Measurements from ENCODE around the gene RSPH6A. TPM values are rescaled to one million over a fixed set of nuclear protein-coding genes. Genes with fewer than 3 reads are reported as not detected.
A peak's percentile ranks its signal among the peaks of the same experiment; 100 is the strongest.

RSPH6A gene
- total RNA-seq, 6 donors from 2014 or later: 0.15 to 5.2 (median 0.32) TPM; not detected in 2

DNA sequence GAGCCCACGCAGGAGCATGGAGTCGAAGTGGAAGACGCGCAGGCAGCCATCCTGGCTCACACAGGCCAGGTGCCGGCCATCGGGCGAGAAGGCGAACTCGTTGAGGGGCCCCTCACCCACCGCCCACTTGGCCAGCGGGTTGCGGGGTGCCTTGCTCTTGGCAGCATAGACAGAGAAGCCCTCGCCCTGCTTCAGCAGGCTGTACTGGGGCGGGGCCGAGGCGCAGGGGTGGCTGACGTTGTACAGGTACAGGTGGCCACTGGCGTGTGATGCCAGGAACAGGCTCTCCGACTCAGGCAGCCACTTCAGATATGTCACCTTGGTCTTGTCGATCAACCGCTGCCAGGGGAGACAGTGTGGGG is 28.6 kb downstream of the RSPH6A start:
- peaks cover 9 to 67% (median 41%) of the 10 kb centered on the region in 4 donors for H3K36me3 ChIP-seq
- H3K4me3 ChIP-seq: no peak overlapping the region
- ATAC-seq (ENCODE audit: low FRiP score in 2 of 2) (no peak), DNase-seq (peak in 1 of 2 donors; percentile 84)
- TF ChIP-seq POLR2A (IDR thresholded peaks at IDR 0.05) (no peak), POLR2AphosphoS5 (IDR thresholded peaks at IDR 0.05) (no peak)
- H3K9me3 ChIP-seq: no peaks in the 10 kb centered on the region
- WGBS, 2 donors: 94 to 99% methylated on average over 13 to 21 of the region's 21 CpGs
- no peak overlapping the region for H3K27ac ChIP-seq
- no peaks in the 10 kb centered on the region for H3K27me3 ChIP-seq
- peaks cover 19 to 36% (median 26%) of the 10 kb centered on the region in 4 donors for H3K4me1 ChIP-seq

GRCh38 chr19:45785781-45786532 is 29.2 kb downstream of the RSPH6A start:
- H3K27me3 ChIP-seq: no peaks in the 10 kb centered on the region
- TF ChIP-seq EP300 (IDR thresholded peaks at IDR 0.05): no peak
- TF ChIP-seq POLR2A (IDR thresholded peaks at IDR 0.05): no peak
- no peak for TF ChIP-seq CTCF (IDR thresholded peaks at IDR 0.05)
- TF ChIP-seq POLR2AphosphoS5 (IDR thresholded peaks at IDR 0.05): no peak
- peaks cover 19 to 36% (median 25%) of the 10 kb centered on the region in 4 donors for H3K4me1 ChIP-seq
- no peak overlapping the region for H3K4me3 ChIP-seq
- H3K36me3 ChIP-seq: peaks cover 9 to 67% (median 41%) of the 10 kb centered on the region in 4 donors
- peak overlapping the region in 3 of 4 donors; percentile 82 to 84 (median 82) for H3K27ac ChIP-seq
- DNase-seq (peak in 1 of 2 donors; percentile 87), ATAC-seq (ENCODE audit: low FRiP score in 2 of 2) (no peak)
- 94 to 96% methylated on average over 40 to 47 of the region's 57 CpGs for WGBS, 2 donors
- no peaks in the 10 kb centered on the region for H3K9me3 ChIP-seq

GRCh38 chr19:45785097-45785496 is 30.0 kb downstream of the RSPH6A start:
- H3K9me3 ChIP-seq: no peaks in the 10 kb centered on the region
- WGBS, 2 donors: 71 to 72% methylated on average over 5 of the region's 5 CpGs
- peaks cover 22 to 37% (median 29%) of the 10 kb centered on the region in 4 donors for H3K4me1 ChIP-seq
- TF ChIP-seq POLR2A (IDR thresholded peaks at IDR 0.05) (no peak), CTCF (IDR thresholded peaks at IDR 0.05) (no peak), POLR2AphosphoS5 (IDR thresholded peaks at IDR 0.05) (no peak), EP300 (IDR thresholded peaks at IDR 0.05) (no peak)
- peaks cover 9 to 58% (median 39%) of the 10 kb centered on the region in 4 donors for H3K36me3 ChIP-seq
- H3K27ac ChIP-seq: peak overlapping the region; percentile 75 to 84 (median 82)
- no peak overlapping the region for H3K4me3 ChIP-seq
- DNase-seq (no peak), ATAC-seq (ENCODE audit: low FRiP score in 2 of 2) (no peak)
- H3K27me3 ChIP-seq: no peaks in the 10 kb centered on the region

DNA sequence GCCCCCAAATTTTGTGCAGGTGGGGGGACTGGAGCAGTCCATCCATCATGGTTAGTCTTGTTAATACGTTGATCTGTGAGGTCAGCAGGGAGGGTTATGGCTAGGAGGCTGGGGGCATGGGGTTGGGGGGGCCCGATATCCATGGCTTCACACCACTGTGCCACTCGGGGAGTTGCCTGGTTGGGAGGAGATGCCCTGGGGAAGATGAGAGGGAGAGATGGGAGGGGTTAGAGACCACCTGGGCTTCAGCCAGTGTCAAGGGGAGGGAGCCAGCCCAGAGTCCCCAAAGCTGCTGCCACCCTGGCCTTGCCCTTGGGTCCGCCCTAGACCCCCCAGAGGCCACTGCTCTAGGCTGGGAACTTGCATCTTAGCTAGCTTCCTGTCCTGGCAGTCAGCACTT is 31.0 kb downstream of the RSPH6A start:
- H3K27me3 ChIP-seq: no peaks in the 10 kb centered on the region
- no peak overlapping the region for H3K4me3 ChIP-seq
- H3K9me3 ChIP-seq: no peaks in the 10 kb centered on the region
- ATAC-seq (ENCODE audit: low FRiP score in 2 of 2) (no peak), DNase-seq (no peak)
- H3K4me1 ChIP-seq: peaks cover 32 to 47% (median 37%) of the 10 kb centered on the region in 4 donors
- no peak for TF ChIP-seq POLR2AphosphoS5 (IDR thresholded peaks at IDR 0.05)
- TF ChIP-seq EP300 (IDR thresholded peaks at IDR 0.05): no peak
- TF ChIP-seq POLR2A (IDR thresholded peaks at IDR 0.05): no peak
- TF ChIP-seq CTCF (IDR thresholded peaks at IDR 0.05): no peak
- H3K27ac ChIP-seq: peak overlapping the region; percentile 75 to 84 (median 82)
- WGBS, 2 donors: 87 to 88% methylated on average over 3 to 4 of the region's 4 CpGs
- peaks cover 6 to 48% (median 33%) of the 10 kb centered on the region in 4 donors for H3K36me3 ChIP-seq

DNA sequence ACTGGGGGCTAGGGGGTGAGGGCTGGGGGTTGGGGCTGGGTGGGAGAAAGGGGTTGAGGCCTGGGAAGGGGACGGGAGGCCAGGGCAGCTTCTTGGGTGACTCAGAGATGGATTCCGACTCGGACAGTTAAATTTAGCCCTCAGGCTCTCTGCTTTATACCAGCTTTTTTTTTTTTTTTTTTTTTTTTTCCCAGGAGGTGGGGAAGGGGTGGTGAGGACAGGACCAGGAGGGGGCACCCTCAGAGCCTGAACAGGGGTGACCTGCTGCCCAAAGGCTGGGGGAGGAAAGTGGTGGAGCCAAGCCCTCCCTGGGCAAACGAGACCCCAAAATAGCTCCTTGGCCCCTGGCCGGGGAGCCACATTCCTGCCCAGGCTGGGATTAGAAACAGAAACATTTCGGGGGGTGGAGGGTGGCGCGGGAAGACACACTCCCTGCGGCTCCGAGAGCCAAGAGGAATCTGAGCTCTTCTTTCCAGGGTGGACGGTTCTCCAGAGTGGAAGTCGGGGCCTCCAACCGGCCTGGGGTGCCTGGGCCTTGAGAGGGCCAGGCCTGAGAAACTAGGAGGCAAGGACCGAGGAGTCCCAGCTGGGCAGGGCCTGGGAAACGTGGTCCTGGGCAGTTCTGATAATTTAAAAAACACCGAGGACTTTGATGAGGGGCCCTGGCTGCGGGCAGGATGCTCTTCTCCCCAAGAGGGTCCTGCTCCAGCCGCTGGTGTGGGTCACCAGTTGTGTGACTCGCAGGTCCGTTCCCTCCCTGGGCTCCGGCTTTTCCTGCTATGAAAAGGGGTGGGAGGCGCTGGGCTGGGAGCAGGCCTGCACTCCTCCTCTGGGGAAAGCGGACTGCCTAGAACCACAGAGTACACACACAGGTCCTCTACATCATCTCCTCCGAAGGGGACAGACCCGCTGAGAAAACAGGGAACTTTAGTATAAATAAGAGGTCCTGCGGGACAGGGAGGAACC is 32.0 kb downstream of the RSPH6A start:
- ATAC-seq (ENCODE audit: low FRiP score in 2 of 2): peak in 1 of 2 donors; percentile 28
- Histone ChIP-seq H3K27ac (peak overlapping the region; percentile 75 to 84 (median 82)), H3K9me3 (no peaks in the 10 kb centered on the region), H3K4me1 (peaks cover 35 to 57% (median 43%) of the 10 kb centered on the region in 4 donors), H3K27me3 (no peaks in the 10 kb centered on the region), H3K36me3 (peaks cover 0 to 44% (median 26%) of the 10 kb centered on the region in 4 donors), H3K4me3 (peak overlapping the region in 3 of 4 donors; percentile 47 to 58 (median 55))
- 64 to 72% methylated on average over 18 to 19 of the region's 26 CpGs for WGBS, 2 donors
- DNase-seq: no peak
- no peak for TF ChIP-seq POLR2A (IDR thresholded peaks at IDR 0.05)
- TF ChIP-seq POLR2AphosphoS5 (IDR thresholded peaks at IDR 0.05): peak; percentile 13 to 25

All from upper lobe of left lung (tissue), 6 donors.